H1 (cell line): ENCODE data around the gene PITPNC1. TPM values are rescaled to one million over a fixed set of nuclear protein-coding genes. Genes with fewer than 3 reads are reported as not detected.

Experiments
- CHD2 ChIP-seq: IDR thresholded peaks from 2 replicates; pipeline ENCODE4 v1.6.1; 2012; ENCODE audit warnings: low read length, improper control_type of control experiment
- EZH2 ChIP-seq: fragments of 200-600 bp; sonication (generic); IDR thresholded peaks from 2 replicates; pipeline ENCODE4 v1.7.1; 2012; ENCODE audit warnings: low read depth, mild to moderate bottlenecking, moderate library complexity, low read length, inconsistent platforms; ENCODE audit not compliant: severe bottlenecking
- SIX5 ChIP-seq: IDR thresholded peaks from 2 replicates; pipeline ENCODE4 v1.6.1; 2011; ENCODE audit warnings: mild to moderate bottlenecking, low read depth, low read length
- TAF1 ChIP-seq: IDR thresholded peaks from 2 replicates; pipeline ENCODE4 v1.6.1; 2011; ENCODE audit warnings: mild to moderate bottlenecking, low read depth, low read length
- YY1 ChIP-seq: IDR thresholded peaks from 2 replicates; pipeline ENCODE4 v1.6.1; 2011; ENCODE audit warnings: low read depth, mild to moderate bottlenecking, low read length
- polyA plus RNA-seq, 7 experiments: library from polyadenylated mRNA; depleted of rRNA in 3 of 7; stranded (reverse) in 5 of 7; unstranded in 2 of 7; fragments of >200 nt in 5 of 7; fragments of 200-250 nt in 2 of 7; gene quantifications; 1 replicate in 5 of 7; 2 replicates in 1 of 7; 4 replicates in 1 of 7; pipeline versions ENCODE4 v1.2.1 to v1.2.3, GENCODE V29; 2011 to 2013; ENCODE audit warnings: missing spikeins in 2 of 7, mixed read lengths in 2 of 7
- total RNA-seq: library from RNA; stranded (reverse); fragmentation: NEBNext Ultra II Directional; extraction: Animal tissue kit (Norgen Biotek cat#: 25700); gene quantifications from 2 replicates; pipeline ENCODE4 v1.2.1, GENCODE V29; 2021

The PITPNC1 gene
- total and polyA plus RNA-seq, 2 of the 8 experiments (the other 6 are each of a cell fraction or from before 2014, with no cell fraction given) = 17.6 to 54.7 TPM

DNA sequence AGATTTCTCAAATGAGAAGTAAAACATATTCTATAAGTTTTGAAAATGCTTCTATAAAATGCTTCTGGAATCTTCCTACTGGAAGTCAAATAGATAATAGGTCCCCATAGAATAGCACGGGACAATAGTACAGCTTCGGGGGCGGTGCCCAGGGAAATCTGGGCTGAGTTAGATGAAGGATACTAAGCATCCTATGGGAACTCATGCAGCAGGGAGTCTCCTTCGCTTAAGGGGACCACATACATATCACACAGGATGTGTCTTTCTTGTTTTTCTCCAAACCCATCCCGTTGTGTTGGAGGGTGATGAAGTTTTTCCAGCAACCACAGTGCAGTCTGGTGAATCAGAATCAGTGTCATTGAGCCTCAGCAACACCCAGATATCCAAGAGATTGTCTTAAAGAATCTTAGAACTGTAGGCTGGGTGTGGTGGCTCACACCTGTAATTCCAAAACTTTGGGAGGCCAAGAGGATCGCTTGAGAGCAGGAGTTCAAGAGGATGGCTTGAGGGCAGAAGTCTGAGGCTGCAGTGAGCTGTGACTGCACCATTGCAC is 84.2 kb downstream of the PITPNC1 start (continued):
- no peak for TF ChIP-seq EZH2
- TF ChIP-seq SIX5 = no peak
- TF ChIP-seq YY1 = no peak
- no peak for TF ChIP-seq CHD2
- no peak for TF ChIP-seq TAF1
- TF ChIP-seq, all 59 proteins: peak for 0
